Fibroblast of mammary gland (primary cell): ENCODE measurements around the gene C1orf50.

Source experiments
- DNase-seq: peaks from one replicate; pipeline ENCODE4 v3.0.0-alpha.2; 2010; ENCODE audit warnings: low read depth
- H3K4me3 ChIP-seq: 2 replicates; pipeline ENCODE4 v1.5.1; 2011; ENCODE audit warnings: low read depth, mild to moderate bottlenecking, low read length, moderate library complexity; ENCODE audit not compliant: control insufficient read depth
- CTCF ChIP-seq: conservative IDR thresholded peaks from 2 replicates; pipeline ENCODE4 v1.5.1; 2011; ENCODE audit warnings: low read depth, low read length, inconsistent platforms; ENCODE audit not compliant: control insufficient read depth, insufficient read depth

C1orf50 gene

GRCh38 chr1:42761567-42761966 is 5.5 kb upstream of the C1orf50 start:
- no peak for TF ChIP-seq CTCF
- no peak for DNase-seq
- no peak overlapping the region for H3K4me3 ChIP-seq

GRCh38 chr1:42762269-42762668 is 4.8 kb upstream of the C1orf50 start:
- TF ChIP-seq CTCF = no peak
- no peak for DNase-seq

DNA sequence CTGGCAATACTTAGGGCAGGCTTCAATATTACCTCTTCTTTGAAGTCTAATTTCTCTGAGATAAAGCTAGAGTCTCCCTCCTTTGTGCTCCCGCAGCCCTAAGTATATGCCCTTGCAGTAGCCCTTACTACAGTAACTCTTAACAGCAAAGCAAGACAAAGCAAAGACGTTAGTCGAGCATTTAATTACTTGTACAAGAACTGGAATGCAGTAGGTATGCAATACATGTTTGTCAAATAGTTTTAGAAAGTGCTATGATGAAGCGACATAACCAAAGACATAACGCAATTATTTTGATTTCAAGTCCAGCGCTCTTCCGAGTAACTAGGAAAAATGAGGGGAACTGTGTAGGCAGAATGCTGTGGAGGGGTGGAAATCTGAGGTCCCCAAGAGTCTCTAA is 1.8 kb upstream of the C1orf50 start:
- DNase-seq = no peak
- peak overlapping the region; percentile 97 for H3K4me3 ChIP-seq

More at GRCh38 chr1:42762269-42762668, 4.8 kb upstream of the C1orf50 start:
- no peak overlapping the region for H3K4me3 ChIP-seq

DNA sequence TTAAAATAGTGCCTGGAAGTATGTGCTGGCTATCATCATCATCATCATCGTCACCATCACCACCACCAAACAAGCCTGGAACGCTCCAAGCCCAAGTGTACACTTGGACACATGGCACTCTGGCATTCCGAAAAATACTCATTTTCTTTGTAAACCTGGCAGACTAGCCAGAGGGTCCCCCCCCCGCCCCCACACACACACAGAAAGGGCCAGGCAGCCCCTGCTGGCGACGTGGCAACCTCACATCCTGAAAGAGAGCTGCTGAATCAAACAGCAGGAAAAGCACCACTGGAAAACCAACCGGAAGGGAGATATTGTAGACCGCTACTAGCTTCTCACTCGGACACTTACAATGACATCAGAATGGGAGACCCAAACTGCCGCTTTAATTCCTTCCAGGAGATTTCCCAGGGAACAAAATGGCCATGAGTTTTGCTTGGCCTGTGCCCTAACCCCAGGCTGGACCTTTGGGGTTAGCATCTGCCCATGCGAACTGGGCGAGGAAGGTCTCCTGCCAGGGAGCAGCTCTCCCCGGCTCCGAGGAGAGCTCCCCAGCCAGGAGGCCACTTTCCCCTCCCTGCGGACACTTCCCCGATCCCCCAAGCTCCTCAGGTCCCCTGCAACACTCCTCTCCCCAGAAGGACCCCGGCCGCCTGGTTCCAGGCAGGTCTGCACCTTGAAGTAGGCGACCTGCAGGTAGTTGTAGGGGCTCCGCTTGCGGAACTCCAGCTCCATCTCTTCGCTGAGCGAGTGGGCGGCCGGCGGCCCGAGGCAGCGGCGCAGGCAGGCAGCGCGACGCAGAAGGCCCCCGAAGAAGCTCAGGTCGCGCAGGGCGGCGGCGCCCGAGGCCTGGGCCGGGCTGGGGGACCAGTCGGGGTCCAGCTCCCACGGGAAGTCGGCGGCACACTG is 963 bp upstream of the C1orf50 start:
- H3K4me3 ChIP-seq = peak overlapping the region; percentile 97
- peak; percentile 83 for DNase-seq
- peak; percentile 56 for TF ChIP-seq CTCF

More for the DNA sequence above, 1.8 kb upstream of the C1orf50 start:
- no peak for TF ChIP-seq CTCF

- DNase-seq = no peak
- peak overlapping the region; percentile 97 for H3K4me3 ChIP-seq
- no peak for TF ChIP-seq CTCF
Observed at GRCh38 chr1:42767510-42768000, 506 bp downstream of the C1orf50 start.

GRCh38 chr1:42768172-42768571 is 1.1 kb downstream of the C1orf50 start:
- peak overlapping the region; percentile 97 for H3K4me3 ChIP-seq
- no peak for TF ChIP-seq CTCF
- DNase-seq = no peak

DNA sequence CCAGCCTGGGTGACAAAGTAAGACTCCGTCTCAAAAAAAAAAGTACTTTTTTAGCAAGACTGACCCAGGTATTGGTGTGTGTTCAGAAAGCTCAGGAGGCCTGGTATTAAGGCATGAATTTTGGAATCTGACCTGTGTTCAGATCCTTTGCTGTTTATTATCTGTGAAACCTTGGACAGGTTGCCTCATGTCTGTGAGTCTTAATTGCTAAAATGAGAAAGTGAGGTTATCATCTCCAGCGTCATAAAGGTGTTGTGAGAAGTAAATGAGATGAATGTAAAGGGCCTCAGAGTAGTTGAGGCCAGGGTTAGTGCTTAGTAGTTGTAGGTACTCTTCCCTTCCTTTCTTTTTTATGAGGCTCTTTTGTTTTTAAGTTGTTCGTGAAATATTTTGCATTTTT is 2.8 kb downstream of the C1orf50 start:
- DNase-seq = no peak
- no peak for TF ChIP-seq CTCF
- H3K4me3 ChIP-seq = no peak overlapping the region
